ENCODE data around the gene GTF3C5.
A peak's percentile ranks its signal among the peaks of the same experiment; 100 is the strongest.

Gene GTF3C5

GRCh38 chr9:133030317-133031129 is at the start of gene GTF3C5:
Gene GTF3C5 (plus strand): TSS chr9:133030997. CDS start chr9:133031012, 15 bp downstream.
- Histone ChIP-seq H4K20me1 (ENCODE audit: insufficient read depth, low read length, poor library complexity, severe bottlenecking) (peaks cover 34% of the 10 kb centered on the region), H3F3A (ENCODE audit: low read depth) (no peaks in the 10 kb centered on the region), H3K4me2 (ENCODE audit: low read depth, low read length, poor library complexity, severe bottlenecking) (peak within 1 kb of the TSS; percentile 98), H3K27me3 (ENCODE audit: insufficient read depth, low read length, poor library complexity, severe bottlenecking) (no peaks in the 10 kb centered on the region), H3K4me1 (ENCODE audit: insufficient read depth, low read length, poor library complexity, severe bottlenecking) (peaks cover 44% of the 10 kb centered on the region), H2AFZ (ENCODE audit: low read length) (peak within 1 kb of the TSS; percentile 91), H3K9me3 (ENCODE audit: insufficient read depth, low read depth, low read length) (no peaks in the 10 kb centered on the region), H3K9me2 (replicated peaks; ENCODE audit: low read depth, low read length) (no peaks in the 10 kb centered on the region), H3K9ac (ENCODE audit: low read depth, low read length, poor library complexity, severe bottlenecking) (peak within 1 kb of the TSS; percentile 92), H3K4me3 (ENCODE audit: low read length, poor library complexity, severe bottlenecking) (peak within 1 kb of the TSS; percentile 100), H3K36me3 (ENCODE audit: insufficient read depth, low read length) (no peaks in the 10 kb centered on the region), H3K79me2 (ENCODE audit: insufficient read depth, low read length) (peaks cover 71% of the 10 kb centered on the region)
- TF ChIP-seq CTCF (conservative IDR thresholded peaks at IDR 0.05; ENCODE audit: low read length) (no peak), EZH2phosphoT487 (IDR thresholded peaks at IDR 0.05; ENCODE audit: borderline replicate concordance) (no peak)

- Histone ChIP-seq H3K79me2 (ENCODE audit: insufficient read depth, low read length) (peaks cover 96% of the 10 kb centered on the region), H3K4me3 (ENCODE audit: low read length, poor library complexity, severe bottlenecking) (peak overlapping the region; percentile 85), H3K9me2 (replicated peaks; ENCODE audit: low read depth, low read length) (no peaks in the 10 kb centered on the region), H3K4me1 (ENCODE audit: insufficient read depth, low read length, poor library complexity, severe bottlenecking) (peaks cover 68% of the 10 kb centered on the region), H4K20me1 (ENCODE audit: insufficient read depth, low read length, poor library complexity, severe bottlenecking) (peaks cover 7% of the 10 kb centered on the region), H3K27me3 (ENCODE audit: insufficient read depth, low read length, poor library complexity, severe bottlenecking) (peaks cover 5% of the 10 kb centered on the region), H3K36me3 (ENCODE audit: insufficient read depth, low read length) (peaks cover 13% of the 10 kb centered on the region; the same call in 1 of the 2 replicates), H3K9me3 (ENCODE audit: insufficient read depth, low read depth, low read length) (no peaks in the 10 kb centered on the region), H3K4me2 (ENCODE audit: low read depth, low read length, poor library complexity, severe bottlenecking) (peak overlapping the region; percentile 95), H2AFZ (ENCODE audit: low read length) (no peak overlapping the region), H3K9ac (ENCODE audit: low read depth, low read length, poor library complexity, severe bottlenecking) (peak overlapping the region; percentile 99), H3F3A (ENCODE audit: low read depth) (peaks cover 12% of the 10 kb centered on the region; the same call in 1 of the 2 replicates)
- TF ChIP-seq CTCF (conservative IDR thresholded peaks at IDR 0.05; ENCODE audit: low read length) (no peak), EZH2phosphoT487 (IDR thresholded peaks at IDR 0.05; ENCODE audit: borderline replicate concordance) (no peak)
Observed at GRCh38 chr9:132982458-132982857, 48.3 kb upstream of the GTF3C5 start.

- Histone ChIP-seq H4K20me1 (ENCODE audit: insufficient read depth, low read length, poor library complexity, severe bottlenecking) (peaks cover 7% of the 10 kb centered on the region), H3K9ac (ENCODE audit: low read depth, low read length, poor library complexity, severe bottlenecking) (peak overlapping the region; percentile 99), H3K27me3 (ENCODE audit: insufficient read depth, low read length, poor library complexity, severe bottlenecking) (peaks cover 5% of the 10 kb centered on the region), H3K9me2 (replicated peaks; ENCODE audit: low read depth, low read length) (no peaks in the 10 kb centered on the region), H3K36me3 (ENCODE audit: insufficient read depth, low read length) (peaks cover 25% of the 10 kb centered on the region), H2AFZ (ENCODE audit: low read length) (no peak overlapping the region), H3K4me2 (ENCODE audit: low read depth, low read length, poor library complexity, severe bottlenecking) (peak overlapping the region; percentile 95), H3K4me1 (ENCODE audit: insufficient read depth, low read length, poor library complexity, severe bottlenecking) (peaks cover 66% of the 10 kb centered on the region), H3K9me3 (ENCODE audit: insufficient read depth, low read depth, low read length) (no peaks in the 10 kb centered on the region), H3K79me2 (ENCODE audit: insufficient read depth, low read length) (peaks cover 100% of the 10 kb centered on the region), H3F3A (ENCODE audit: low read depth) (peaks cover 6% of the 10 kb centered on the region; the same call in 1 of the 2 replicates), H3K4me3 (ENCODE audit: low read length, poor library complexity, severe bottlenecking) (peak overlapping the region; percentile 85)
- no peak for TF ChIP-seq EZH2phosphoT487 (IDR thresholded peaks at IDR 0.05; ENCODE audit: borderline replicate concordance)
- no peak for TF ChIP-seq CTCF (conservative IDR thresholded peaks at IDR 0.05; ENCODE audit: low read length)
Observed at GRCh38 chr9:132983491-132984201, 47.2 kb upstream of the GTF3C5 start.

All from Loucy (cell line).